ENCODE data around the gene PDILT.

GRCh38 chr16:20424129-20424866, 19.8 kb upstream of the PDILT start:
- TF ChIP-seq, protein P1, sequence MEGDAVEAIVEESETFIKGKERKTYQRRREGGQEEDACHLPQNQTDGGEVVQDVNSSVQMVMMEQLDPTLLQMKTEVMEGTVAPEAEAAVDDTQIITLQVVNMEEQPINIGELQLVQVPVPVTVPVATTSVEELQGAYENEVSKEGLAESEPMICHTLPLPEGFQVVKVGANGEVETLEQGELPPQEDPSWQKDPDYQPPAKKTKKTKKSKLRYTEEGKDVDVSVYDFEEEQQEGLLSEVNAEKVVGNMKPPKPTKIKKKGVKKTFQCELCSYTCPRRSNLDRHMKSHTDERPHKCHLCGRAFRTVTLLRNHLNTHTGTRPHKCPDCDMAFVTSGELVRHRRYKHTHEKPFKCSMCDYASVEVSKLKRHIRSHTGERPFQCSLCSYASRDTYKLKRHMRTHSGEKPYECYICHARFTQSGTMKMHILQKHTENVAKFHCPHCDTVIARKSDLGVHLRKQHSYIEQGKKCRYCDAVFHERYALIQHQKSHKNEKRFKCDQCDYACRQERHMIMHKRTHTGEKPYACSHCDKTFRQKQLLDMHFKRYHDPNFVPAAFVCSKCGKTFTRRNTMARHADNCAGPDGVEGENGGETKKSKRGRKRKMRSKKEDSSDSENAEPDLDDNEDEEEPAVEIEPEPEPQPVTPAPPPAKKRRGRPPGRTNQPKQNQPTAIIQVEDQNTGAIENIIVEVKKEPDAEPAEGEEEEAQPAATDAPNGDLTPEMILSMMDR (IDR thresholded peaks at IDR 0.05) = no peak
- no peak for TF ChIP-seq POLR2A (IDR thresholded peaks at IDR 0.05)
